Measurements from ENCODE around the gene NGFR.

The NGFR gene

GRCh38 chr17:49552070-49552751 lies 57.1 kb downstream of the NGFR start:
- Histone ChIP-seq H3K9ac (ENCODE audit: insufficient read length, low read depth) (no peak overlapping the region), H3K4me1 (ENCODE audit: insufficient read depth, insufficient read length) (peaks cover 22% of the 10 kb centered on the region), H3K4me3 (ENCODE audit: insufficient read length, low read depth) (no peak overlapping the region), H3K36me3 (ENCODE audit: insufficient read depth, insufficient read length, low read length) (no peaks in the 10 kb centered on the region), H3K9me3 (ENCODE audit: insufficient read depth, low read length) (no peaks in the 10 kb centered on the region), H3K27me3 (ENCODE audit: insufficient read depth, insufficient read length) (peaks cover 17% of the 10 kb centered on the region)
- TF ChIP-seq YY1 (IDR thresholded peaks at IDR 0.05; ENCODE audit: insufficient read depth, insufficient read length) (no peak), SUZ12 (IDR thresholded peaks at IDR 0.05; ENCODE audit: extremely low read depth, insufficient read depth, insufficient read length) (no peak), ZNF274 (IDR thresholded peaks at IDR 0.05; ENCODE audit: low read depth, low read length) (no peak)
- DNase-seq (ENCODE audit: low read depth, low spot score), result no peak

DNA sequence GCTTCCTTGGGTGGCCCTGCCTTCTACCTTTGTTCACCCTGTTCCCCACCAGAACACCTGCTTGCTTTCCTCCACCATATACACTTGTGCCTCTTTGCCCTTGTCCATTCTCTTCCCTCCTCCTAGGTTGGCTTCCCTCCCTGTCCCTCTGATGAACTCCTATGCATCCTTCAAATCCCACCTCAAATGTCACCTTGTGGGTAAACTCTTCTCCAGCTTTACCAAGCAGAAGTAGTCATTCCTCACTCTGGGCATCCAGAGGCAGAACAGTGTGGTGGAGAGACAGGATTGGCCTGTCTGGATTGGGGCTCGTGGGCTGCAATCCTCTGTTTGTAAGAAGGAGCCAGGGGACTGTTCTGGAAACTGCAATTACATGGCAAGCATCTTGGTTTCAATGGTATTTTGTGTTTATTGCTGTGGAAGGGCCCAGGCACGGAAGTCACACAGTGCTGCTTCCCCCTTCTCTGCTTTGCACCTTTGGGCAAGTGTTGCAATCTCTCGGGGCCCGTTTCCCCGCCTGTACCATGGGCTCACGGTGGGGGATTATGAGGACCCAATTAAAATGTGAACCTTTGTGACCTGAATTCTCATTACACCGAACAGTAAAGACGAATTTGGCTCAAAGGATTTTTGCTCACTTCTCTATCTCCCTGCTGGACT lies 58.7 kb downstream of the NGFR start:
- no peak for DNase-seq (ENCODE audit: low read depth, low spot score)
- Histone ChIP-seq H3K27me3 (ENCODE audit: insufficient read depth, insufficient read length) (peaks cover 23% of the 10 kb centered on the region), H3K36me3 (ENCODE audit: insufficient read depth, insufficient read length, low read length) (no peaks in the 10 kb centered on the region), H3K9ac (ENCODE audit: insufficient read length, low read depth) (no peak overlapping the region), H3K4me1 (ENCODE audit: insufficient read depth, insufficient read length) (peaks cover 10% of the 10 kb centered on the region), H3K9me3 (ENCODE audit: insufficient read depth, low read length) (no peaks in the 10 kb centered on the region), H3K4me3 (ENCODE audit: insufficient read length, low read depth) (no peak overlapping the region)
- no peak for TF ChIP-seq YY1 (IDR thresholded peaks at IDR 0.05; ENCODE audit: insufficient read depth, insufficient read length)
- TF ChIP-seq ZNF274 (IDR thresholded peaks at IDR 0.05; ENCODE audit: low read depth, low read length), result no peak
- no peak for TF ChIP-seq SUZ12 (IDR thresholded peaks at IDR 0.05; ENCODE audit: extremely low read depth, insufficient read depth, insufficient read length)

DNA sequence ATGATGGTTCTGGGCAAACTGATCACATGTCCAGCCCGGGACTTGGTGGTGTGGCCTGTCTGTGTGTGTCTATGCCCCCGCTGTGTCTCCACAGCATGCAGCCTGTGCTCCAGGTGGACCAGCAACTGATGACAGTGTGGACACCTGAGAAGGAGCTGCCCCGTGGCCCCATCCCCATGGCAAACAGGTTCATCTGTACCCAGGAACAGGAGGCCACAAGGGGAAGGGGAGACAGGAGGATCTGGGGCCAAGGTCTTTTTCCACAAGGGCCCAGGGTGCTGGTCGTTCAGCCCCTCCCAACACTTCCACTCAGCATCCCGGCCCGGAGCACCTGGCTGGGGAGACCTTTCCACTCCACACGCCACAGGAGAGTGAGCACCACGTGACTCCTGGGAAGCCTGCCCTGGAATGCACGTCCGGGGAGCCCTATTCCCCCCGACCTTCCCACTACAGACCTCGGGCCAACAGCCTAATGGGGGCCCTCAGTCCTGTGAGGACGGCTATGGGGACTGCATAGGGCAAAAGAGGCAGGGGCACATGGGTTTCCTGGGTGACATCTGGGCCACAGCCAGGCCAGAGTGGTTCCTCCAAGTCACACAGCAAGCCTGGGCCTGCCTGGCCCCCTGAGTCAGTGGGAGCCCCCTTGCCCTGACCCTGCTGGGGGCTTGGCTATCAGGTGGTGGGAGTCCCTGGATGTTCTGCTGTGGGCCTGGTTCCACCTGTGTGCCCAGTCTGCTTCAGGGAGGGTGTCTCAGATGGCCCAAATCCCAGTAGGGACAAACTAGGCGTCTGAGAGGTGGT lies 59.8 kb downstream of the NGFR start:
- Histone ChIP-seq H3K36me3 (ENCODE audit: insufficient read depth, insufficient read length, low read length) (no peaks in the 10 kb centered on the region), H3K27me3 (ENCODE audit: insufficient read depth, insufficient read length) (peaks cover 23% of the 10 kb centered on the region), H3K9me3 (ENCODE audit: insufficient read depth, low read length) (no peaks in the 10 kb centered on the region), H3K4me1 (ENCODE audit: insufficient read depth, insufficient read length) (peaks cover 7% of the 10 kb centered on the region), H3K9ac (ENCODE audit: insufficient read length, low read depth) (no peak overlapping the region), H3K4me3 (ENCODE audit: insufficient read length, low read depth) (no peak overlapping the region)
- DNase-seq (ENCODE audit: low read depth, low spot score), result no peak
- no peak for TF ChIP-seq SUZ12 (IDR thresholded peaks at IDR 0.05; ENCODE audit: extremely low read depth, insufficient read depth, insufficient read length)
- TF ChIP-seq ZNF274 (IDR thresholded peaks at IDR 0.05; ENCODE audit: low read depth, low read length), result no peak
- no peak for TF ChIP-seq YY1 (IDR thresholded peaks at IDR 0.05; ENCODE audit: insufficient read depth, insufficient read length)

GRCh38 chr17:49555495-49556222 lies 60.6 kb downstream of the NGFR start:
- no peak overlapping the region for H3K4me3 ChIP-seq (ENCODE audit: insufficient read length, low read depth)
- H3K9ac ChIP-seq (ENCODE audit: insufficient read length, low read depth), result no peak overlapping the region
- no peak for DNase-seq (ENCODE audit: low read depth, low spot score)
- peaks cover 2% of the 10 kb centered on the region for H3K4me1 ChIP-seq (ENCODE audit: insufficient read depth, insufficient read length)
- peaks cover 23% of the 10 kb centered on the region for H3K27me3 ChIP-seq (ENCODE audit: insufficient read depth, insufficient read length)
- H3K9me3 ChIP-seq (ENCODE audit: insufficient read depth, low read length), result no peaks in the 10 kb centered on the region
- TF ChIP-seq ZNF274 (IDR thresholded peaks at IDR 0.05; ENCODE audit: low read depth, low read length), result no peak
- H3K36me3 ChIP-seq (ENCODE audit: insufficient read depth, insufficient read length, low read length), result no peaks in the 10 kb centered on the region

DNA sequence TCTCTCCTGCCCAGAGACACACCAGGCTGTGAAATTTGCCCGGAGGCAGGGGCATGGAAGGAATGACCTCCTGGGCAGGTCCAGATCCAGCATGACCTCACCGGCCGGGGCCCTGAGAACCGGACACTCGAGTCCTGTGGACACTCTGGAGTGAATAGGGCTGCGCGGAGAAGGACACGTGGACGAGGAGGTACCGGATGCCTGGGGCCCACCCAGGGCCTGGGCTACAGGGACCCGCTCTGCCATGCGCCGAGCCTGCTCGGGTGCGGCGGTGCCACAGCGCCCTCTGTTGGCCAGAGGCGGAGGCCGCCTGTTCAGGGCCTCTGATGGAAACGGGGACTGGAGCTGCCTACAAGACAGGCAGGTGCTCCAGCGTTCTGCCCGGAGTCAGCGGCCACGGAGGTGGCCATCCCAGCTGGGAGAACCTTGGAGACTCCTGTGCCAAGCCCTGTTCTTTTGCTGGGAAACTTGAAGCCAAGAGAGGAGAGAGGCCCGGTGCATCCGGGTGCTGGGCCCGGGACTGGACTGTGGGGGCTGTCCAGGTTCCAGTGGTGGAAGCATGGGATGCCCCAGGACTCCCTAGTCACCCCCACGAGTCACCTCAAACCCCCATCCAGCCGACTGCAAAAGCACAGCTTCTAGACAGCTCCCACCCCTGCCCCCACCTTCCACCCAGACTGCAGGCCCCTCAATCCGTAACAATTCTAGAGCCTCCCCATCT lies 61.3 kb downstream of the NGFR start:
- H3K36me3 ChIP-seq (ENCODE audit: insufficient read depth, insufficient read length, low read length), result no peaks in the 10 kb centered on the region
- TF ChIP-seq SUZ12 (IDR thresholded peaks at IDR 0.05; ENCODE audit: extremely low read depth, insufficient read depth, insufficient read length), result no peak
- TF ChIP-seq ZNF274 (IDR thresholded peaks at IDR 0.05; ENCODE audit: low read depth, low read length), result no peak
- no peak for TF ChIP-seq YY1 (IDR thresholded peaks at IDR 0.05; ENCODE audit: insufficient read depth, insufficient read length)
- DNase-seq (ENCODE audit: low read depth, low spot score), result peak; percentile 58
- H3K4me1 ChIP-seq (ENCODE audit: insufficient read depth, insufficient read length), result peaks cover 2% of the 10 kb centered on the region
- no peaks in the 10 kb centered on the region for H3K9me3 ChIP-seq (ENCODE audit: insufficient read depth, low read length)
- H3K4me3 ChIP-seq (ENCODE audit: insufficient read length, low read depth), result no peak overlapping the region
- H3K27me3 ChIP-seq (ENCODE audit: insufficient read depth, insufficient read length), result peaks cover 23% of the 10 kb centered on the region
- H3K9ac ChIP-seq (ENCODE audit: insufficient read length, low read depth), result peak overlapping the region; percentile 16

- Histone ChIP-seq H3K4me1 (ENCODE audit: insufficient read depth, insufficient read length) (peaks cover 2% of the 10 kb centered on the region), H3K9ac (ENCODE audit: insufficient read length, low read depth) (no peak overlapping the region), H3K36me3 (ENCODE audit: insufficient read depth, insufficient read length, low read length) (no peaks in the 10 kb centered on the region), H3K9me3 (ENCODE audit: insufficient read depth, low read length) (no peaks in the 10 kb centered on the region), H3K27me3 (ENCODE audit: insufficient read depth, insufficient read length) (peaks cover 23% of the 10 kb centered on the region), H3K4me3 (ENCODE audit: insufficient read length, low read depth) (no peak overlapping the region)
- DNase-seq (ENCODE audit: low read depth, low spot score), result peak; percentile 50
- TF ChIP-seq SUZ12 (IDR thresholded peaks at IDR 0.05; ENCODE audit: extremely low read depth, insufficient read depth, insufficient read length) (no peak), ZNF274 (IDR thresholded peaks at IDR 0.05; ENCODE audit: low read depth, low read length) (no peak), YY1 (IDR thresholded peaks at IDR 0.05; ENCODE audit: insufficient read depth, insufficient read length) (no peak)
Measured at GRCh38 chr17:49557312-49558024, 62.4 kb downstream of the NGFR start.

All from NT2/D1 (cell line).